Ovary (tissue), 3 donors: ENCODE data around the gene ERN1.

Experiments
- EP300 ChIP-seq: sonication (generic); formaldehyde crosslinking; IDR thresholded peaks from one replicate; pipeline ENCODE4 v1.6.1; 2017; ENCODE audit warnings: antibody characterized with exemption
- POLR2A ChIP-seq: fragments of 450-650 bp; IDR thresholded peaks from one replicate; pipeline ENCODE4 v1.6.1; 2017; ENCODE audit warnings: antibody characterized with exemption, mild to moderate bottlenecking, moderate library complexity
- TF ChIP-seq, protein P1 (sequence below), 3 donors: fragments of 450-650 bp in 2 of 3; fragments of 200-600 bp in 1 of 3; IDR thresholded peaks; one replicate each; pipeline versions ENCODE4 v1.5.1 to v1.8.0; 2016 to 2022; ENCODE audit warnings: antibody characterized with exemption in 3 of 3, mild to moderate bottlenecking in 1 of 3
- donor health status: DM: no; HTN: no; CAD: no.

DNA sequence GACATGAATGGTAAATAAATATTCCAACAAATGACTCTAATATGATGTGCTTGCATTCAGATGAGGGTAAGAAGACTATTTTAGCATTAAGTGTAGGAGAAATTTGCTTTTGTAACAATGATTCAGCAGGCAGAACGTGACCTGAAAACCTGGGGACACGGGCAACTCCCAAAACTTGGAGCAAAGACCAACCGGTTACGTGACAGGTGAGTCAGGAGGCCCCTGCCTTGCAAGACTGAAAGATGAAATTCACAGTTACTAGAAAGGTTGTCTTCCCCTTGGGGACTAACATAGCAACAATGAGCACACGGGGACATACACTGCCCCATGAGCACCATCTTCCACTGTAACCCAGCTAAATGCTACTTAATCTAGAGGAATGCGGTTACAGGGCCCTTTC is 33.5 kb upstream of the ERN1 start:
- TF ChIP-seq POLR2A (no peak), EP300 (no peak)
- TF ChIP-seq, protein P1, sequence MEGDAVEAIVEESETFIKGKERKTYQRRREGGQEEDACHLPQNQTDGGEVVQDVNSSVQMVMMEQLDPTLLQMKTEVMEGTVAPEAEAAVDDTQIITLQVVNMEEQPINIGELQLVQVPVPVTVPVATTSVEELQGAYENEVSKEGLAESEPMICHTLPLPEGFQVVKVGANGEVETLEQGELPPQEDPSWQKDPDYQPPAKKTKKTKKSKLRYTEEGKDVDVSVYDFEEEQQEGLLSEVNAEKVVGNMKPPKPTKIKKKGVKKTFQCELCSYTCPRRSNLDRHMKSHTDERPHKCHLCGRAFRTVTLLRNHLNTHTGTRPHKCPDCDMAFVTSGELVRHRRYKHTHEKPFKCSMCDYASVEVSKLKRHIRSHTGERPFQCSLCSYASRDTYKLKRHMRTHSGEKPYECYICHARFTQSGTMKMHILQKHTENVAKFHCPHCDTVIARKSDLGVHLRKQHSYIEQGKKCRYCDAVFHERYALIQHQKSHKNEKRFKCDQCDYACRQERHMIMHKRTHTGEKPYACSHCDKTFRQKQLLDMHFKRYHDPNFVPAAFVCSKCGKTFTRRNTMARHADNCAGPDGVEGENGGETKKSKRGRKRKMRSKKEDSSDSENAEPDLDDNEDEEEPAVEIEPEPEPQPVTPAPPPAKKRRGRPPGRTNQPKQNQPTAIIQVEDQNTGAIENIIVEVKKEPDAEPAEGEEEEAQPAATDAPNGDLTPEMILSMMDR (IDR thresholded peaks at IDR 0.05), result no peak
